ENCODE results near the gene GMPPA.

Gene GMPPA

DNA sequence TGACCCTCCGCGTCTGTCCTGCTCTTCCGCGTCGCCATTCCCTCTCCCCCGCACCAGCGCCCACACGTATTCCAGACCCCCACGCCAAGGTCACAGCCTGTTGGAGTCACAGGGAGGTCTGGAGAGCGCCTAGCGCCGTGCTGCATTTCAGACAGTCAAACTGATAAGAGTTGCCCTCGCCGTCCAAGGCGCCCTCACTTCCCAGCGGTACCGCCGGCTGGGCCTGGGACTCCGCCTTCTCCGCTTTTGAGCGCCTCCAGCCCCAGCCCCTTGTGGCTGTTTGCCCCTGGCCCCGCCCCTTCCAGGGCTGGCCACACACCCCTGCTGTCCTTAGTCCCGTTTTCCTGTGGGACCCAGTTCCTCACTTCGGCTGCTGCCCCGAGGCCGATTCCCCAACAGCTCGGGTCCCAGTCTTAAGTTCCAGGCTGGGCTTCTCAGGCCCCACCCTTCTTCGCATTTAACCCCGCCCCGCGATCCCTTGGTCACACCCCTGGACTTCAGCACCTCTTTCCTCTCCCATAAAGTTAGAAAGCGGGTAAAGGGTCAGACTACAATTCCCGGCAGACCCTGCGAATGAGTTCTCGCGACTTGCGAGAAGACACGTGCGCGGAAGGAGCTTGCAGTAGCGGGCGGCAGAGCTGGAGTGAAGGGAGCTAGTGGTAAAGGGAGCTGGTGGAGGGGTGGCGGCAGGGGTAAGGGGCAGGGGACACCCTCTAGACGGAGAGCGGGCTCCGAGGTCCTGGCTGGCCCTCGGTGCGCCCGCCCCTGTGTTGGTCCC lies at the start of gene GMPPA:
Gene GMPPA (plus strand): TSS at position 612 of the 778 bp plus-strand sequence. CDS start 1,085 bp downstream, outside the sequence.
- peak; percentile 99 for DNase-seq

- DNase-seq, result no peak
These were observed 49.1 kb upstream of the GMPPA start for GRCh38 chr2:219449609-219450008.

DNA sequence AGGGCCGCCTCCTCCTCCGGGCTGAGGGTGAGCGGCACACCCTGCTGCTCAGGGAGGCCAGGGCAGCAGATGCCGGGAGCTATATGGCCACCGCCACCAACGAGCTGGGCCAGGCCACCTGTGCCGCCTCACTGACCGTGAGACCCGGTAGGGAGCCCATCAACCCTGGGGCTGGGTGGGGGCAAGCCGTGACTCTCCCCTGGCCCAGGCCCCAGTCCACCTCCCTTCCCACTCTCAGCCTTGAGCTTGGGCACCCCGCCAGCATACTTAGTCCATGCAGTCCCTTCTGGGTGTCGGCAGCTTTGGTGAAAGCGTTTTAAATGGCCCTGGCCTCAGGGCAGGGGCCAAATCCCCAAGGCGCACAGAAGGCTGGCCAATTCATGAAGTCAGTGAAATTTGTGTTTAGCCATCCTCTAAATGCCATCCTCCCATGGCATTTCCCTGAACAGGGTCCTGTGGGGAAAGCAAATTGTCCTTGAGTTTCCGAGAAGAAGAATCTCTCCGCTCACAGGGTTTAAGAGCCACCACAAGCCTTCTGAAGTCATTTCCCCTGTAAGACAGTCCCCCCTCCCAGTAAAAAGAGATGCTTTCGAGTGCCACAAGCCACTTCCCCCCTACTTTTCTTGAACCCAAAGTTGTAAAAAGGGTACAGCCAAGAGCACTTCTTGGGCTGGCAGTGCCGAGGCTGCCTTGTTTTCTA lies 46.9 kb upstream of the GMPPA start:
- no peak for DNase-seq

DNA sequence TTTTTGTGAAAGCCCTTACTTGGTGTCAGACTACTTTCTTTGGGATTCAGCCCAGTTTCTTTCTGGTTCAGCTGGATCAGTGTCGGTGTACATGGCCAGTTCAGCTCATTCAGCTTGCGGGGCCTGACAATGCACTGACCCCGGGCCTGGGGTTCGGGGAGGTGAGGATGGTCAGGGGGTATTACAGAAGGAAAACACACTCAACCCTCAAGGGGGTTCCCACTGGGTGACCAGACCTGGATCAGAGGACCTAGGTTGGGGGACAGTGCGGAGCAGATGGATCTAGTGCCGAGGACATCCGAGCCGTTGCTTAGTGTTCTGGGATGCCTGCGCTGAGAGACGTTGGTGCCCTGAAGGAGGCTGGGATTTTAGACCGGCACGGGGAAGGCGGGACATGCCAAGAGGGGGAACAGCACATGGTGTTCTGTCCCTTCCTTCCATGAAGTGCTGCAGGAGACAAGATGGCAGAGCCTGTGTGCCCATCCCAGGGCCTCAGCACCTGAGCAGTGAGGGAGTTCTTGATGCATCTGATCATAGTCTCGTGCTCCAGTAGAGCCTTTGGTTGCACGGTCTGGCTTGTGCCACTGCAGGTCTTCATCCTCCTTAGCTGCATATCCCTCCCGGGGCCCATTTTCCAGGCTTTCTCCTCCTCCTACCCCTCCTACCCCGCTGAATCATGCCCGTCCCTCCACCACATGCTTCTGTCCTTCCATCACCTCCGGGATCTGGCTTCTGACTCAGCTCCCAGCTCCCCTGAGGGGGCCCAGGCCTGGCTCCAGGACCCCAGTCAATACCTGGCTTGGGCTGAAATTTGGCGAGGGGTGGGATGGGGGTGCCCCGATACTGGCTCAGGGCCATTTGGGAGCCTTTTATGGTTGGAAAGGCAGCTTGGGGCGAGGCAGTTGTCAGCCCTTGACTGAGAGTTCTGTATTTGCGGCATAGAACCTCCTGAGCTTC lies 46.1 kb upstream of the GMPPA start:
- peak; percentile 99 for DNase-seq

- peak; percentile 97 for DNase-seq
These were observed 44.8 kb upstream of the GMPPA start for GRCh38 chr2:219453671-219454590.

DNA sequence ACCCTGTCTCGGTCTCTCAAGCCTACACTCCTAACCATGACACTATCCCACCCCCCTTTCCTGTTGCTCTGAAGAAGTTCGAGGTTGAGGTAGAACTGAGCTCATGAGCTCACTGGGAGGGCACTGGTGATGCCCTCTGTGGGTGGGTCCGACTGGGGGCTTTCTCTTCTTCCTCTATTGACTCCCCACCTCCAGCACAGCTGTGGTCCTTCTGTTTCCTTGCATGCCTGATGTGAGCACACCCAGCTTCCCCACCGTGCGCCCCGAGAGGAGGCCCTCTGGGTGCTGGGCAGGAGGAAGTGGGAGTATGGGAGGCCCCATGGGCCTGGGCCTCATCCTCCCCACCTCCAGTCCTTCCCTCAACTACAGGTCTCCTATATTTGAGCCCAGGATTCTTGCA lies 43.1 kb upstream of the GMPPA start:
- DNase-seq, result no peak

DNA sequence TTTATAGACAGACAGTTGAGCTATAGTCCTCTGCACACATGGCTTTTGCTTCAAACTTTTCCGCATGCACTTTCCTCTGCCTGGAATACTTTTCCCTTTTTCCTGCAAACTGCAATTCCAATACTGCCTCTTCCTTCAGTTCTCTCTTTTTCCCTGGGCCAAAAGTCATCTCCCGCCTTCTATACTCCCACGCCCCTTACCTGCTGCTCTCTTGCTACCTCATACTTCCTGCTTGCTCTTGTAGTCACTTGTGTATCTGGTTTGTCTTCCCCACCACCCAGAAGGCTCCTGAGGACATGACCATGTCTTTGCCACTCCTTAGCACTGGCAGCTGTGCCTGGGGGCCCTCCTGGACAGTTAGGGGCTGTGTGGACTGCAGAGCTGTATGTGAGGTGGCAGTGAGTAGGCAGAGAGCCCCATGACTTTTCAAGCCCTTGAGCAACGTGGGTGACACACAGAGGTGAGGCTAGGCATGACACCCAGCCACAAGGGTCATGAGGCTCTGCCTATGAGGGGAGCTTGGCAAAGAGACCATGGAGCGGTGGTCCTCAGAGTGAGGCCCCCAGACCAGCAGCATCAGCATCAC lies 40.8 kb upstream of the GMPPA start:
- DNase-seq, result no peak

DNA sequence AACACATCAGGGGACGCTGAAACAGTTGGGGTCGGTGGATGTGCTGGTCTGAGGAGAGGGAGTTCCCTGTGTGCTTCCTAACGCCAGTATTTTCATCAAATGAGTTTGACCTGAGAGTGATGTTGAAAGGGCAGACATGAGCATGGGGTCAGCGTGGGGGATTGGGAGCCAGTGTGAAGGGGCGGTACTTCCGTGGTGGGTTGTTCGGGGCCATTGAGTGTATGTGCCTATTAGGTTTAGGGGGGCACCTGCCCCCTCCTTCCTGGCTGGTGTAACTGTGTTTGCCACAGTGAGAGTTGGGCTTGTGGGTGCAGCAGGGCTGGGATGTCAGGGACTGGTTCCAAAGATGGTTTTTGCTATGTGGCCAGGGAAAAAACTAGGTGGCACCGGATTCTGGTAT lies 39.7 kb upstream of the GMPPA start:
- DNase-seq, result no peak

DNA sequence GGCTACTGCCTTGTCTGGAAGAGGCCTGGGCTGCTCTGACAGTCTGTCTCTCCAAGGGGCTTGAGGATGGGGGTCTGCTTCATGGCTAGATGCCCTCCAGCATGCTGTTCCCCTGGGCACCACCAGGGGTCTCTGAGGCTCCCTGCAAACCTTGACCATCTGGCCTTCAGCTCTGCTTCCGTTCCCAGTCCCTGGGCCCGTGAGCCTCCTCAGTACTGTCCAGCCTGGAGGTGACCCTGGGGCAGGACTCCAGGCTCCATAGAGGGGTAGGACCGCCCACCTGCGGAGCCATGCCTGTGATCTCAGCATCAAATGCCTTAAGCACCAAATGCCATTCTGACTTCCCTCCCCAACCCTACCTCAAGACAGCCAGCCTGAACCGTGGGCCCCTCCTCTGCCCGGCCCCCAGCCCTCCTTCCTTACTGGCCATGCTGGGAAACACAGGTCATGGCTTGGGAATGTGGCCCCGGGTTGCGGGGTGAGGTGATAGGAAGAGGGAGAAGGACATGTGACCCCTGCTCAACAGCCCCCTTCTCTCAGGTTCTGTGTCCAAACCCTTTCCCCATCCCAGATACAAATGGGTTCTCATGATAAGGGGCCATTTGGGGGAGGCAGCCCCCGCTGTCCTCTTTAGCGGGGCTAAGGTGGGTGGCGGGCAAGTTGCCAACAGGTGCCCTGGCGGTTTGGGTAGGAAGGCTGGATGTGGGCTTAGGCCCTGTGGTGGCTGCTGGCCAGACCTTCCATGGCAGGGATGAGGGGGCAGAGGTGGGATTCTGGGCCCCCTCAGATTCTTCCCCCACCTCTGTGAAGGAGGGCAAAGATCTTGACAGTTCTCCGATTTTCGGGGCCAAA lies 39.0 kb upstream of the GMPPA start:
- DNase-seq, result peak; percentile 40

DNA sequence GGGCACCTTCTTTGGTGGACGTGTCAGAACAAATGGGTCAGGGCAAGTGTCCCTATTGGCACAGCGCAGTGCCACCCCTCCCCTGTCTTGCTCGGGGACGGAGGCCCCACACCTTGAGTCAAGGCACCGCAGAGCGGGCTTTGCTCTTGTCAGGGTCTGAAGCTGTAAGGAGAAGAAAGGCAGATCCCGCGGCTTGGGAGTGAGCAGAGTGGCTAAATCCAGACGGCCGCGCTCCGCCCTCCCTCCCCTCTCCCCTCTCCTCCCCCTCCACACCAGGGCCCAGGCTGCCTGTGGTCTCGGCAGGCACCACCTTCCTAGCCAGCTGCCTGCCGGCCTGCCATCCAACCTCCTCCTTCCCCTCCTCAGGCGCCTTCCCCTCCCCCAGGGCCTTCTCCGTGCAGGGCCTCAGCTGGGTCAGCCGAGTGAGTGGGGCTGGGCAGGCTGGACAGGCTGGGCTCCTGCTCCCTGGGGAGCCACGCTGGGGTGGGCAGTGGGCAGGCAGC lies 38.2 kb upstream of the GMPPA start:
- DNase-seq, result peak; percentile 82

DNA sequence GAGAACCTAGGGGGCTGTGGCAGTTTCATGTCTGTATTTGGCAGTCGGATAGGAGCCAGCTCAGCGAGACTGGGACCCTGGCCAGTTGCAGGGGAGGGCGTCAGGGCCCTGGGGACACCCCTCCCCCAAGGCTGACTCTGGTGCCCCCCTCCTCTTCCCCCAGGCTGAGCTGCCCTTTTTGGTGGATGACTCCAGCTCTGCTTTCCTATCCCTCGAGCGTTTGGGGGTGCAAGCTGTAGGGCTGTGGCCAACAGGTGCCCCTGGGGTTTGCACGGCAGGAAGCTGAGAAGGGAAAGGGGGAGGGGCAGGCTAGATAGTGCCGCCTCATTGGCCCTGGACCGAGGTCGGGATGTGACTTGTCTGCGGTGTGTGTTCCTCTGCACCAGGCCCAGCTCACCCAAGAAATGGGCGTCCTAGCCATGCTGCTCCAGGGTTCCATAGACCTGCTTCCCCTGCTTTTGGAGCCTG lies 37.6 kb upstream of the GMPPA start:
- DNase-seq, result peak; percentile 67

DNA sequence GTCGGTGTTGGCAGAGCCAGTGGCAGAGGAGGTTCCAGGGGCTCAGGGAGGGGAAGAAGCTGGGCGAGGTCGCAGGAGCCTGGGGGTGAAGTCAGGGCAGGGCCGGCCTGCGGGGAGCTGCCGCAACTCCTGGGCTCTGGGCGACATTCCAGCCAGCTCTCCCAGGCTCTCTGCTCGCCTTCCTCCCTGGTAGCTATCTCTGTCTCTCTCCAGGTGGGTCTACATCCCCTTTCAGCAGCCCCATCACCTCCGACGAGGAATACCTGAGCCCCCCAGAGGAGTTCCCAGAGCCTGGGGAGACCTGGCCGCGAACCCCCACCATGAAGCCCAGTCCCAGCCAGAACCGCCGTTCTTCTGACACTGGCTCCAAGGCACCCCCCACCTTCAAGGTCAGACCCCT lies 37.0 kb upstream of the GMPPA start:
- no peak for DNase-seq

DNA sequence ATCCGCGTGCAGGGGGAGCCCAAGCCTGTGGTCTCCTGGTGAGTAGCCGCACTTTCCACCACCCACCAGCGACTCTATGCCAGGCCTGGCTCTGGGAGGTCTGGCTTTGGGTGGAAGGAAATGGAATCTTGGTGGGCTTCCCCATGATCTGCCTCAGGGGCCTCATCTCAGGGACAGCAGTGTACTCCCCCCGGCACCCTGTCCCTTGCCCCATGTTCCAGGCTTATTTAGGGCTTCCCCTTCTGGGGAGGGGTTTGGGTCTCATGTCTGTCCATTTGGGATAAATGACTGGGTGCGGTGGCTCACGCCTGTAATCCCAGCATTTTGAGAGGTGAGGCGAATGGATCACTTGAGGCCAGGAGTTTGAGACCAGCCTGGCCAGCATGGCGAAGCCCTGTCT lies 36.3 kb upstream of the GMPPA start:
- DNase-seq, result no peak

DNA sequence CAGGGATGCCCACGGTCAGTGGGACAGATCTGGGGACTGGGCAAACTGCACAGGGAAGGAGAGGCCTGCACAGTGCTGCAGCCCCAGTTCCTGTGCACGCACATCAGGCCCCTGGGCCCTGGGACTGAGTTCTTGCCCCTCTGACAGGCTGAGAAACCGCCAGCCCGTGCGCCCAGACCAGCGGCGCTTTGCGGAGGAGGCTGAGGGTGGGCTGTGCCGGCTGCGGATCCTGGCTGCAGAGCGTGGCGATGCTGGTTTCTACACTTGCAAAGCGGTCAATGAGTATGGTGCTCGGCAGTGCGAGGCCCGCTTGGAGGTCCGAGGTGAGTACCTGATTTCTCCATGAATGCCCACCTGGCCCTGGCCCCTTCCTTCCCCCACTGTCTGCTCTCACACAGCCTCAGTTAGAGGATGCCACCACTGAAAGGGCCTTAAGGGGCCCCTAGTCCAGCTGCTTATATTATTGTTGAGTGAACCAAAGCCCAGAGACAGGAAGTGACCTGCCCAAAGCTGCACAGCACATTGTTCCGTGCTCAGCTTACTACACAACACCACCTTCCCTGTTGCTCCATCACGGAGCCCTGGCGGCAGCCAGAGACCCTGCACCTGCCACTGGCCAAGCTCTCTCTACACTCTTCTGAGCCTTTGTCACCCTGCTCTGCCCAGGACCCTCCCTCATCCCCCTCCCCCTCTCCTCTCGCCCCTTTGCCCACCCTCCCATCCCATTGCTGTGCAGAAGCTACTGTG lies 34.2 kb upstream of the GMPPA start:
- no peak for DNase-seq

DNA sequence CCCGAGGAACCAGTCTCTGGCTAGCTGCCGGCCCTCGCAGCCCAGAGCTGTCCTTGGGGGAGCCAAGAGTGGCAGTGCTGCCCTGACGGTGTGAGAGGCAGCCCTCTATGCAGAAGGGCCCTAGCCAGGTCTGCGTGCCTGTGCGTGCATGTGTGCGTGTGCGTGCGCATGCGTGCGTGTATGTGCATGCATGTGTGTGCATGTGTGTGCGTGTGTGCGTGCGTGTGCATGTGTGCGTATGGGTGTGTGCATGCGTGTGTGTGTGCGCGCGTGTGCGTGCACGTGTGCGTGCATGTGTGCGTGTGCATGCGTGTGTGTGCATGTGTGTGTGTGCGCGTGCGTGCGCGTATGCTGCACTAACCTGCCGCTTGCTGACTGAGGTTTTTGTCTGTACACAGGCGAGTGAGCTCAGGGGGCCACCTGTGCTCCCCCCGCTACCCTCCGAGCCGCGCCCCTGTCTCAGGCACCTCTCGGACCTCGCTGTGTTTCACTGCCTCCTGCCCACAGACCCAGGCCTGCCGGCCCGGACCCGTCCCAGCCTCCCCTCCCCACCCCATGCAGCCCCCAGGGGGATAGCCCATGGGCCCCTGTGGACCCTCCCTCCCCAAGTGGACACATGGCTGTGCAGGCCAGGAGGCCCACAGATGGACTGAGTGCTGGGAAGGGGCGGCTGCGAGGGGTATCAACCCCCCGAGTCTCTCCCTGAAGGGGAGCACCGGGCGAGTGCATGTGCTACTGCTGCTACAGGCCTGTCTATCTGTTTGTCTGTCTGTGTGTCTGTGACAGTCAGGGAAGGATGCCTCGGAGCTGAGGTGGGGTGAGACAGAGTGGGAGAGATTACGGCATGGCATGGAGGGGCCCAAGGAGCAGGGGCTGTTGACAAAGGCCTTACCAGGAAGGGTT lies 32.8 kb upstream of the GMPPA start:
- DNase-seq, result no peak

- DNase-seq, result no peak
These were observed 31.6 kb upstream of the GMPPA start for GRCh38 chr2:219466816-219467735.

DNA sequence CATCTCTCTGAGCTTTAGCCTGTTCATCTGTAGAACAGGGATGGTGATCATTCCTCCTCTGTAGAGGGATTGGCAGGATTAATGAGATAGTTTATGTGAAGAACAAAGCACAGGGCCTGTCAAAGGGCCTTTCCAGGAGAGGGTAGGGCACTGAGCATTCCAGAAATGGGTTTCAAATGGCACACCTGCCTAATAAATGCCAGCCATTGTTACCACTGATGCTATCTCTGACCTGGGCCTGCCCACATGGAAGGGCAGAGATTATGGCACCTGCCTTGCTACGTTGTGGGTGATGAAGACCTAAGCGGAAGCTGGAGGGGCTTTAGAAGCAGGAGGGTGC lies 31.0 kb upstream of the GMPPA start:
- DNase-seq, result no peak

Data from fibroblast of skin of right quadriceps (primary cell).